HG03095 (cell line): Measurements from ENCODE around the gene CCR3.
"Not testable (repeated sequence)": the region's sequence is repeated elsewhere in the genome, so short reads cannot be mapped to it uniquely, and the experiment has no call there.

Experiments
- ATAC-seq: cut with Tn5 transposase; IDR thresholded peaks from one replicate; pipeline ENCODE4 v1.9.1; 2021; ENCODE audit warnings: moderate library complexity; ENCODE audit not compliant: unreplicated experiment

Gene CCR3

GRCh38 chr3:46242120-46242519 is at the start of gene CCR3:
CCR3 (plus strand) TSS chr3:46242460; CDS start chr3:46265159, 22,699 bp downstream.
- no peak for ATAC-seq

- no peak for ATAC-seq
These were observed 49.3 kb upstream of the CCR3 start for GRCh38 chr3:46192939-46193338.

DNA sequence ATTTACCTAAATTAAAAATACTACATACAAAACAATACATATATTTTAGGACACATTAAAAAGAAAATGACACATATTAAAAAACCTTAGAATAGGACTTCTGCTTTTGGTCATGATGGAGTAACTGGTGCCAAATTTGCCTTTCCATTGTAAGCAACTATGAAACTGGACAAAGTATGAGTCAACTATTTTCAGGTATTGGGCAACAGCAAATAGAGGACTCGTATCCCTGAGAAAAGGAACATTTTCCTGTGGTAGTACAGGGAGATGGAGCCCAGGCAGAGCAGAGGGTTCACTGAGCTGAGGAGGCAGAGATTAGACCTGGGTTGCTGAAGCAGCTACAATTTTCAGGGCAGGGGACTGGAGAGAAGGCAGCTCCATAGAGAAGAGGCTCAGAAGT is 48.8 kb upstream of the CCR3 start:
- ATAC-seq = no peak

DNA sequence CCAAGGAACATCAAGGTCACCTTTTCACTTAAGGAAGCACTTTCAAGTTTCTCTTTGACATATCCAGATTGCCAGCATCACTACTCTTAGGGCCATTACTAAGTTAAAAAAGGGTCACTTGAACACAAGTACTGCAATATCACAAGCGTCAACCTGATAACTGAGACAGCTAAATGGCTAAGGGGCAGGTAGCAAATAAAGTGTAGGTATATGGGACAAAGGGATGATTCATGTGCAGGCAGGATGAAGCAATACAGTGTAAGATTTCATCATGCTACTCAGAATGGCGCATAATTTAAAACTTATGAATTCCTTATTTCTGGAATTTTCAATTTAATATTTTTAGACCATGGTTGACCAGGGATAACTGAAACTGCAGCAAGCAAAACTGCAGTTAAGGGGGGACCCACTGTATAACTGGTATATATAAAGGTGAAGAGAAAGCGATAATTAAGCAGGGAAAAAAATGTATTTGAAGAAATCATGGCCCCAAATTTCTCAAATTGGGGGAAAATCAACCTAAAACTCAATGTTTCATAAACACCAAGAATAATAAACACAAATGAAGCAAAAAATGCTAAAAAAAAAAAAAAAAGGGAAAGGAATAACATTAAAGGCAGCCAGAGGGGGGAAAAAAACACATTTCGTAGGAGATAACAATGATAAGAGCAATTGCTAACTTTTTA is 47.2 kb upstream of the CCR3 start:
- ATAC-seq = no peak

DNA sequence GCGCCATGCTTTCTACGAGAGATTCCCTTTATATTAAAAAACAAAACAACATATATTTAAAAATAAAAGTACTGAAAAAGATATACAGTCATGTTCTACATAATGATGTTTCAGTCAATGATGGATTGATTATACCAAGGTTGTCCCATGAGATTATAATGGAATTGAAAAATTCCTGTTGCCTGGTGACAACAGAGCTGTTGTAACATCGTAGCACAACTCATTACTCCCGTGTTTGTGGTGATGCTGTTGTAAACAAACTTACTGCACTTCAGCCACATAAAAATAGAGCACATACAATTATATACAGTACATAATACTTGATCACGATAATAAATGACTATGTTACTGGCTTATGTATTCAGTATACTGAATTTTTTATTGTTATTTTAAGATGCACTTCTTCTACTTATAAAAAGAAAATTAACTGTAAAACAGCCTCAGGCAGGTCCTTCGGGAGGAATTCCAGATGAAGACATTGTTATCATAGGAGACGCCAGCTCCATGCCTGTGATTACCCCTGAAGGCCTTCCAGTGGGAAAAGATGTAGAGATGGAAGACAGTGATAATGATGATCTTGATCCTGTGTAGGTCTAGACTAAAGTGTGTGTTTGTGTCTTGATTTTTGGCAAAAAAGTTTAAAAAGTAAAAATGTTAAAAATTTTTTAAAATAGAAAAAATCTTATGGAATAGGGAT is 45.9 kb upstream of the CCR3 start:
- ATAC-seq = no peak

GRCh38 chr3:46200211-46200610 is 42.0 kb upstream of the CCR3 start:
- no peak for ATAC-seq

- no peak for ATAC-seq
These were observed 41.5 kb upstream of the CCR3 start for GRCh38 chr3:46200790-46201189.

GRCh38 chr3:46202535-46202934 is 39.7 kb upstream of the CCR3 start:
- no peak for ATAC-seq

DNA sequence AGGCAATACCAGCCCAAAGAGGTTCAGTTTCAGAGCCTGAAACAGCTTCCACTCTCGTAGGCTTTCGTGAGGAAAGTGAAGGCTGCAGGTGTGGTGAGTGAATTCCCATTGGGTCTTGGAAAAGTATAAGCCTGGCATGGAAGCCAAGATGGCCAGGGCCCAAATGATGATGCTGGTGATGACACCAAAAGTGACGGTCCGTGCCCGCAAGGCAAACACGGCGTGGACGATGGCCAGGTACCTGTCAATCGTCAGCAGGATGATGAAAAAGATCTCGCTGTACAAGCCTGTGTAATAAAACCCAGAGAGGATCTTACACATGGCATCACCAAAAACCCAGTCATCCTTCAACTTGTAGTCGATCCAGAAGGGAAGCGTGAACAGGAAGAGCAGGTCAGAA is 38.6 kb upstream of the CCR3 start:
- no peak for ATAC-seq

GRCh38 chr3:46205286-46205960 is 36.8 kb upstream of the CCR3 start:
- ATAC-seq = no peak

GRCh38 chr3:46206282-46207015 is 35.8 kb upstream of the CCR3 start:
- ATAC-seq = no peak

GRCh38 chr3:46207514-46207913 is 34.7 kb upstream of the CCR3 start:
- ATAC-seq = not testable (repeated sequence)

DNA sequence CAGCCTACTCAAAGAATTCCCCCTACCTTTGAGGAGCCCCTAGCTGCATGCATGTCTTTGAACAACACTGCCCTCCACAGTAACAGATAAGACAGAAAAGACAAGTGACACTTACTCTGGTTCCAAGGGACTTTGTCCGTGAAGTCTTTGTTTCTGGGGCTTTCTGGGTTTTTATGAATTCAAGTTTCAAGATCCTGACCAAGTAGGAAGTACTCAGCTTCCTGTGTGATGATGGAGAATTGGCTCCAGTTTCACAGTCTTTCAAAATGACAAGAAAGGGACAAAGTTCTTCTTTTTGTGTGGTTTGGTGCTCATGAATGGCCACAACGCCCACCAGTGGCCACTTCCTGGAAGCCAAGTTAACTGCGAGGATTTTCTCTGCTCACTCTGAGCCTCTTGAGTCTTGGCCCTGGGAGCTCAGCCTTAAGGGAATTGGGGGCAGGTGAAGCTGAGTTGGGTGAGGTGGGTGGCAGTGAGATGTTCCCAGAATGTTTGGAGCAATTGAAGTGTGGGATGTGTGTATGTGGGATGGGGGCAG is 34.0 kb upstream of the CCR3 start, which contains the start of gene CCR1:
CCR1 (minus strand) TSS at position 147 of the 538 bp plus-strand sequence. CDS start 4,000 bp downstream, outside the sequence.
- peak; percentile 52 for ATAC-seq

GRCh38 chr3:46209053-46209452 is 33.2 kb upstream of the CCR3 start:
- ATAC-seq = no peak

GRCh38 chr3:46209746-46210470 is 32.4 kb upstream of the CCR3 start:
- ATAC-seq = no peak

GRCh38 chr3:46212101-46212500 is 30.2 kb upstream of the CCR3 start:
- ATAC-seq = no peak

DNA sequence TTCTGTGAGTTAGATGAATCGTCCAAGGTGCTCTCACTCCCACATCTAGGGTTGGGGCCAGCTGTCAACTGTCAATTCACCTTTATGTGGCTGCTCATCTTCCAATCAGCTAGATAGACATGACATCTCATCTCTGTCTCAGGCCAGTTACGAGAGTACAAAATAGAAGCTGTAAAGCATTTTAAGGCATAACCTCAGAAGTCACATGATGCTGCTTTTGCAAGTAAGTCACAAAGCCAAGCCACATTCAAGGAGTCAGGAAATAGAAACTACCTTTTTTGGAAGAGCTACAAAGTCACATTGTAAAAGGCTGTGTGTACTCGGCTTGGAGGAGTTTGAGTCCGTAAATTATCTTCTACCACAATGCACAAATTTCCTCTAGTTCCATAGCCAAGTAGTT is 29.1 kb upstream of the CCR3 start:
- no peak for ATAC-seq

- ATAC-seq = no peak
These were observed 27.4 kb upstream of the CCR3 start for GRCh38 chr3:46214751-46215352.

DNA sequence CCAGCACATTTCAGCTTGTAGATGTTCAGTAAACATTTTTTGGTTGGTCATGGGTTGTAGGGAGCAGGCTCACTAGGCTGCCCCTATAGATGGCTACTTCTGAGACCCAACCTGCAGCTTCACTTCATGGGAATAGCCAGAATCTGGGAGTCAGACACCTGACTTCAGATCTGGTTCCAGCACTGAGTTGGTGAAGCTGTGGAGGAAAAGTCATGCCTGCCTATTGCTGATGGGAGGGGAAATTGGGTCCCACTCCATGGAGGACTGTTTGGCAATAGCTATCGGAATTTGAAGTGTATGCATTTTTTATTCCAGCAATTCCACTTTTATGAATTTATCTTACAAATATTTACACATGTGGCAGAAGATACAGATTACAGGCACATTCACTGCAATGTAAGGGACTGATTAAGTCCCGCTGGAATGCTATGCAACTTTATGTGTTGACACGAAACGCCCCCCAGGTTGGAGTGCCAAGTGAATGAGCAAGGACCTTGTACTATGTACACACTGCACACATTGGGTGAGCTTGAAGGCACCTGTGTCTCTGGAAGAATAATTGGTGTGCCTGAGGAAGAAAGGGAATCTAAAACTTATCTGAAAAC is 26.3 kb upstream of the CCR3 start:
- ATAC-seq = no peak
